ENCODE results near the gene NR5A2.

Gene NR5A2

DNA sequence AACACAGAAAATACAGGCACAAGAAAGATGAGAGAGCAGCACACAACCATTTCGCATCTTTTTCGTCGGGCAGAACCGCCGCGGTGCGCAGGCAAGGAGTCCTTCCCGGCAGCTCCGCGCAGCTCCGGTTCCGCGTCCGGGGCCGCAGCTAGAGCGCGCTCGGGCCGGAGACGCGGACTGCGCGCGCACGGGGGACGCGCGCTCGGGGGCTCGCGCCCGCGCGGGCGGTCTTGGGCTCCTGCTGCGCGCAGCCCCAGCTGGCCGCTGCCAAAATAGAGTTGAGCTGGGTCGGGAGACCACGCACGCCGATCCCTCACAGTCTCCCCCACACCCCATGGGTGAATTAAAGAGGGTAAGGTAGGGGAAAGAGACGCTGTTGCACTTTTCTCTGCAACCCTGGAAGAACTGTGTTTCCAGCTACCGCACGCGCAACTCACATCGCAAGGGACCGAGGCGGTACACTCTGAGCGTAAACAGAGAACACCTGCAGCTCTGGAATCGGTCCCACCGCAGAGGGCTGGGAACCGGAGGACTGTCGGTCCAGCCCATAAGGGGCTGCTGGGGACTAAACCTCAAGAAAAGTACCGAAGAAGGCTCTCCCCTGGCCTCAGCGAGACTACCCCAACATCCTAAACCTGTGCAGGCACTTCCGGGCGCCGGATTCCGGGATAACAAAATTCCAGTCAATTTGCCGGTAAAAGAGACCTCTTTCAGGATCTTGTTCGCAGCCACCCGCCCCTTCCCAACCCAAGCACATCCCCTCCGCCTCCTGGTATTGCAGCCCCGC lies 1.7 kb downstream of the NR5A2 start:
- H3K36me3 Mint-ChIP-seq (ENCODE audit: low read depth) = no peaks in the 10 kb centered on the region
- no peak overlapping the region for H3K27ac Mint-ChIP-seq
- peaks cover 49% of the 10 kb centered on the region for H3K27me3 Mint-ChIP-seq (ENCODE audit: low read depth)
- no peaks in the 10 kb centered on the region for H3K9me3 Mint-ChIP-seq
- no peak for DNase-seq (ENCODE audit: low spot score)
- H3K4me3 Mint-ChIP-seq = peak overlapping the region; percentile 58
- peaks cover 3% of the 10 kb centered on the region for H3K4me1 Mint-ChIP-seq (ENCODE audit: low read depth)

DNA sequence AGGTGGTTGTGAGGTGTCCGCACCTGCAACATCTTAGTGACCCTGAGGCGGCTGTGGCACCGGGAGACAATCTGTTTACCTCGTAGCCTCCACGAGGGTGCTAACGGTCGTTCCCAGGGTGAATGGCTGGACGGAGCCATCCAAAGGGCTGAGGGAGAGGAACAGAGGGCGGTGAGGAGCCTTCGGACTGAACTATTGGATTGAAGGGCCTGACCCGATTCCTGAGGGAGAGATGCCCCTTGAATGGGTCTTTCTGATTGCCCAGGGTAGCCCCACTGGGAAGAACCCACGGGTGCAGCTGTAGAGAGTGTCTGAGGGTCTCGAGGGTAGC lies 2.3 kb downstream of the NR5A2 start:
- Mint-ChIP-seq H3K36me3 (ENCODE audit: low read depth) (no peaks in the 10 kb centered on the region), H3K9me3 (no peaks in the 10 kb centered on the region), H3K27ac (no peak overlapping the region), H3K27me3 (ENCODE audit: low read depth) (peaks cover 49% of the 10 kb centered on the region), H3K4me3 (no peak overlapping the region), H3K4me1 (ENCODE audit: low read depth) (peaks cover 3% of the 10 kb centered on the region)
- no peak for DNase-seq (ENCODE audit: low spot score)

DNA sequence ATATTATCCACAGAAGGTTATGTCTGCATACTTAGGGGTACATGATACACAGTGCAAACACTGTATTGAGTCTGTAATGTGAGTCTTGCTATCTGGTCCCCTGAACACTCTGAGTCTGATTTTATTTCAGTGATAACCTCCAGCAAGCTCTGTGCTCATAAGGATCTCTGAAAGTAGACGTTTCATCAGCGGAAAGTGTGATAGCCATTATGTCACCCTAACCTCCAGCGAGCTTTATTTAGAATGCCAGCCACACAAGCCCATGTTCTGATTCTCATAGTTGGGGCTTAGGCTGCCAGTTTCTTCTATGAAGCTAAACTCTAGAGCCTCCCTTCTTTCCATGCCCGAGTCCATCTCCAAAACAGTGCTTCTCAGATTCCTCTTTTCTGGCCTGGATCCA lies 3.3 kb downstream of the NR5A2 start:
- Mint-ChIP-seq H3K27ac (no peak overlapping the region), H3K9me3 (no peaks in the 10 kb centered on the region), H3K4me1 (ENCODE audit: low read depth) (peaks cover 5% of the 10 kb centered on the region), H3K27me3 (ENCODE audit: low read depth) (peaks cover 43% of the 10 kb centered on the region), H3K36me3 (ENCODE audit: low read depth) (no peaks in the 10 kb centered on the region), H3K4me3 (no peak overlapping the region)
- no peak for DNase-seq (ENCODE audit: low spot score)

DNA sequence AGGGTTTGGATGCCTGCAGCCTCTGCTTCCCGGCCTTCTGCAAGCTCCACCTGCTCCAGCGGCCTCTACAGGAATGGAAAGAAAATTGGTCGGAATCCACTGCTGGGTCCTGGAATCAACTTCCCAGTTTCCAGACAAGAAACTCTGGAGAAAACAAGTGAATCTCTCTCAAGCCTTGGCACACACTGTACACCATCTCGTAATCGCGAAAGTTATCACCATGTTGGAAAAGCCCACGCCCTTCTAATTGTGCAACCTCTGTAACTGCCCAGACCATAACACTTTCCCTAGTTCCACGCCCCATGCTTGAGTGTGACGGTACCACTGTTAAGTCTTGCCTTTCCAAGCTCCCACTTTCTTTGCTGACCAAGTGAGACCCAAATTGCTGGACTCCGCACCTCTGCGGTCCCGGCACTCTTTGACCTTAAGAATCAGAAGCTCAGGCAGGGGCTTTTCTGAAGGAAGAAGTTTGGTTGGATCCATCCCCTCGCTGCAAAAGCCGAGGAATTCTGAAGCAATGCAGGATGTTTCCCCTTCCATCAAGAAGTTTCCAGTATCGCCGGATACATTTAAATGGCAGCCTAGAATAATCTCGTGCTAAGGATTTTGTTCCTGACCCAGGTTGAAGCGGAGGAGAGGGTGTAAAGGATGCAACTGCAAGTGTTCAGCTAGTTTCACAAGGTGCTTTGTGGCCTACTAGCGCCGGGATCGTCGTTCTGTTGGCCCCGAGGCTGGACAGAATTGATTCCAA lies 6.2 kb downstream of the NR5A2 start:
- no peak overlapping the region for H3K27ac Mint-ChIP-seq
- no peaks in the 10 kb centered on the region for H3K36me3 Mint-ChIP-seq (ENCODE audit: low read depth)
- H3K9me3 Mint-ChIP-seq = no peaks in the 10 kb centered on the region
- H3K27me3 Mint-ChIP-seq (ENCODE audit: low read depth) = peaks cover 24% of the 10 kb centered on the region
- no peak overlapping the region for H3K4me3 Mint-ChIP-seq
- no peak for DNase-seq (ENCODE audit: low spot score)
- peaks cover 5% of the 10 kb centered on the region for H3K4me1 Mint-ChIP-seq (ENCODE audit: low read depth)

DNA sequence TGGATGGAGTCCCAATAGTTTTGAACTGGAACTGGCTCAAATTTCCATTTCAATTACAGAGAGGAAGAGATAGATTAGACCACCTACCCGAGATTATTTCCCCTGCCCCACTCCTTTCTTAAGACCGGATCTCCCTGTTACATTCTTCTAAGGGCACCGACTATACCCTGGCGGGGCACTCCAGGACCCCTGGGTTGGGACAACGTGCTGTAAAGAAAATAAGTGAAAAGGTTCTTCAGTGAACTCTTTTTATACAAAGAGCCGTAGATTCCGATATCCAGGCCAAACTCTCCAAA lies 6.7 kb downstream of the NR5A2 start:
- no peak for DNase-seq (ENCODE audit: low spot score)
- H3K36me3 Mint-ChIP-seq (ENCODE audit: low read depth) = no peaks in the 10 kb centered on the region
- peaks cover 21% of the 10 kb centered on the region for H3K27me3 Mint-ChIP-seq (ENCODE audit: low read depth)
- H3K4me3 Mint-ChIP-seq = no peak overlapping the region
- H3K9me3 Mint-ChIP-seq = no peaks in the 10 kb centered on the region
- peaks cover 3% of the 10 kb centered on the region for H3K4me1 Mint-ChIP-seq (ENCODE audit: low read depth)
- no peak overlapping the region for H3K27ac Mint-ChIP-seq

DNA sequence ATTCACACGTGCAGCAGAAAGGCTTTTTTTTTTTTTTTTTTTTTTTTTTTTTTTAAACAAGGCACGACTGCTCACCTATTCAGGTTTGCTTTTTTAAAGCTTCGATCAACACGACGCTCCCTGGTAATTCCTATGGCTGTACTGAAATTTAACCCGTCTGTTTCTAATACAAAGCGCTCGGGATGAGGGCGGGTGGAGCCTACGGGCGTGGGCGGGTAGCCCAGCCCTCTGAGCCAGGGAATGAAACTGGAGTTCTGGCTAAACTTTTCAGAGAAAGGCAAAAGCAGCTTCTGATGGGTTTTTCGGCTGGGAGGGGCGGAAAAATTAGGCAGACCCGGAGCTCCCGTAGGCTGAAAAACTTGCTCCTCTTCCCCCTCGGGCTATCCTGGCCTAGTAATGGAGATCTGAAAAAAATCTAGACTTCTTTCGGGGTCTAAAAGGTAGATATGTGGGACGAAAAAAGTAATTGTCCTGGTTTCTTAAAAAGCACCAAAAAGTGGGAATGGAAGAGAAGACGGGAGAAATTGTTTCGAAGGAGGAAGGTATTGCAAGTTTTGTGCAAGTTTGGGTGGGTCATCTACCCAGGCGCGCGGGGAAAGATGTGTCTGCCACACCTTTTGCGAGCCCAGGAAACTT lies 7.4 kb downstream of the NR5A2 start:
- no peak overlapping the region for H3K27ac Mint-ChIP-seq
- H3K36me3 Mint-ChIP-seq (ENCODE audit: low read depth) = no peaks in the 10 kb centered on the region
- DNase-seq (ENCODE audit: low spot score) = no peak
- H3K4me1 Mint-ChIP-seq (ENCODE audit: low read depth) = peaks cover 3% of the 10 kb centered on the region
- peaks cover 17% of the 10 kb centered on the region for H3K27me3 Mint-ChIP-seq (ENCODE audit: low read depth)
- H3K9me3 Mint-ChIP-seq = no peaks in the 10 kb centered on the region
- no peak overlapping the region for H3K4me3 Mint-ChIP-seq

DNA sequence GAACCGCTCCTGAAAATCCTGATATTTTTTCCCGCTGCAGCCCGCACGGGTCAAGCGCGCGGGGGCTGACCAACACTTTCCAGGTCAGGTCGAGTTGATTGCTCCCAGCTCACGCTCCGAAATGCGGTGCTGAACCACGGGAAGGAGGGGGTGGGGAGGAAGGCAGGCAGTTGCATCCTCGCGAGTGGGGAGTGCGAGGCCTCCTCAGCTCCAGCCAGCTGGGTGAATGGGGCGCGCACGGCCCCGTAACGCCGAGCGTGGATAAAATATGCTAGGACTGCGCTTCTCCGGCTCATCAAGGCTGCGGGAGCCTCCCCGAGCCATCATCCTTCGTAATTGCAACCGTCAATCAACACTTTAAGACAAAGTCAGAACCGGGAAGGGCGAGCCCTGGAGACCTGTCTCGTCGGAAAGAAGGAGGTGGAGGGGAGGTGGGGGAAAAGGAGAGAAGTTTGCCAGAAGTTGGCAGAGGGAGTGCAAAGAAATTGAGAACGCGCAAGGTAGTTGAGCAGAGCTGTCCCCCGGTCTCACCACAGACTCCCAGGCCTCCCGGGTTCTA lies 8.0 kb downstream of the NR5A2 start:
- no peak for DNase-seq (ENCODE audit: low spot score)
- Mint-ChIP-seq H3K9me3 (no peaks in the 10 kb centered on the region), H3K27me3 (ENCODE audit: low read depth) (peaks cover 17% of the 10 kb centered on the region), H3K4me1 (ENCODE audit: low read depth) (peaks cover 3% of the 10 kb centered on the region), H3K36me3 (ENCODE audit: low read depth) (no peaks in the 10 kb centered on the region), H3K4me3 (no peak overlapping the region), H3K27ac (no peak overlapping the region)

DNA sequence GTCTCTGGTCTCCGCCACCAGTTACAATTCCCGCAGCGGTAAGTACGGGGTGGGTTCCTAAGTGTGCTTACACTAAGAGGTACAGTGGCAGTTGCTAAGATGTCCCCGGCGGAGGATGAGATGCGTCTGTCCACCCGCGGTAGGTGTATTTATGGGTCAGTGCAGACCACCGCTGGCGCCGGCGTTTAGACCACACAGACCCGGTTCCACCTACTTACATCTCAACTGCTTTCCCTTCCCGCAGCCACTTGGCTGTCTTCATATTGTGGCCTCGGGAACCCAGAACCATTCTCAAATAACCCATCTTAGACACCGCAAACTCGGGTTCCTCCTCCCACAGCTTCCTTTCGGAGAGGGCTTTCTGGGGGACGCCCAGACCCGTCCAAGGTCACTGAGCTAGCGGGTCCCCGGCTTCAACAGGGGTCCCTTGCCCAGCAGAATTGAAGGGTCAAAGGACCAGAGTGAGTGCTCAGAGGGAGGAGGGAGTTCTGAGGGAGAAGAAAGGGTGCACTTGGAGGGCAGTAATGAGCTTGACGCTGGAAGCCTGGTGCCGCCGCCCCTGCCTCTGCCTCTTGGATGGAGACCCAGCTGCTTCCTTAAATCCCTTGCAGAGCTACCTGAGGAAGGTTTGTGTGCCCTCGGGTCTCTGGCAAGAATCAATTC lies 8.6 kb downstream of the NR5A2 start:
- H3K27me3 Mint-ChIP-seq (ENCODE audit: low read depth) = peaks cover 17% of the 10 kb centered on the region
- no peak overlapping the region for H3K27ac Mint-ChIP-seq
- peaks cover 3% of the 10 kb centered on the region for H3K4me1 Mint-ChIP-seq (ENCODE audit: low read depth)
- DNase-seq (ENCODE audit: low spot score) = no peak
- no peaks in the 10 kb centered on the region for H3K9me3 Mint-ChIP-seq
- no peaks in the 10 kb centered on the region for H3K36me3 Mint-ChIP-seq (ENCODE audit: low read depth)
- no peak overlapping the region for H3K4me3 Mint-ChIP-seq

DNA sequence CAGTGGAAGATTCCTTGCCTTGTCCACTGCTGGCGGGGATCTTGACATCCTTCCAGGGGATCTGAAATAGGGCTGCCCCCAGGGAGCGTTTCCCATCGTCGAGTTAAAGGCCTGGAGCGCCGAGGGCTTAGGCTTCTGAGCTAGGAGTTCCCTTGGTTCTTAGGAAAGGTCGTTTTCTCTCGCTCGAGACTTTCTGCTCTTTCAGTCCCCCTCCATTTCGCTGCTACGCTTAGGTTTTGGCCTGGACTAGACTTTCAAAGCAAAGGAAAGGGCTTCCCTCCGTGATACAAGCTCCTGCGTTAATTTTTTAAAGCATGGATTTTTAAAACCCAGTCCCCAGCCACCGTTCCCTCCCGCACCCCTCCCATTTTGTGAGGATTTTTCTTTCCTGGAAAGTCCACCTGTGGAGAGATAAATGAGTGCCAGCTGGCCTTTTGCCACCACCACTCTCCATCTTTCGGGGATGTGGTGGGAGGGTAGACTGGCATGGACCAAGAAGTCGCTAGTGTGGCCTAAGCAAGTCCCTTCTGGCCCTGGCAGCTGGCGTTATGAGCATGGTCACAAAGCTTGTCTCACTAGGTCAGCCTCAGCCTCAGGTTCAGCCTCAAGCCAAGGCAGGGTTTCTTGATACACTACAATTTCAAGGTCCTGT lies 9.2 kb downstream of the NR5A2 start:
- no peaks in the 10 kb centered on the region for H3K9me3 Mint-ChIP-seq
- H3K27ac Mint-ChIP-seq = no peak overlapping the region
- H3K4me3 Mint-ChIP-seq = no peak overlapping the region
- no peak for DNase-seq (ENCODE audit: low spot score)
- peaks cover 3% of the 10 kb centered on the region for H3K4me1 Mint-ChIP-seq (ENCODE audit: low read depth)
- H3K36me3 Mint-ChIP-seq (ENCODE audit: low read depth) = no peaks in the 10 kb centered on the region
- peaks cover 21% of the 10 kb centered on the region for H3K27me3 Mint-ChIP-seq (ENCODE audit: low read depth)

DNA sequence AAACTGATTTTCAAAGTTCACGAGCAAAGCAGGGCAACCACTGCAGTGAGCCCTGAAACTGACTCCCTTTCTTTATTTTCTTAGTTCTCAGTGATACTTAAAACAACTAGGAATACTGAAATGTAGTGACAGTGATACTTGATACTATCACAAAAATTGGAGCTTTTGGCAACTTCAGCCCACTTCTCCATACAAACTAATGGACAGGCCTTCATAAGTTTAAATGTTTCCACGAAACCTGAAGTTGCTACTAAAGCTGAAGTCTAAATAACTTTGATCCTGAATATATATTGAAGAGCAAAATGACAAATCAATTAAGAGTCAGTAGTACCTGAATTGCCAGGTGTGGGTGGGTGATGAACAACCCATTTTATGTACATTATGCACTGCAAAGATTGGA lies 10.0 kb downstream of the NR5A2 start:
- no peak overlapping the region for H3K4me3 Mint-ChIP-seq
- no peaks in the 10 kb centered on the region for H3K36me3 Mint-ChIP-seq (ENCODE audit: low read depth)
- peaks cover 3% of the 10 kb centered on the region for H3K4me1 Mint-ChIP-seq (ENCODE audit: low read depth)
- H3K27ac Mint-ChIP-seq = no peak overlapping the region
- H3K27me3 Mint-ChIP-seq (ENCODE audit: low read depth) = peaks cover 28% of the 10 kb centered on the region
- no peak for DNase-seq (ENCODE audit: low spot score)
- no peaks in the 10 kb centered on the region for H3K9me3 Mint-ChIP-seq

DNA sequence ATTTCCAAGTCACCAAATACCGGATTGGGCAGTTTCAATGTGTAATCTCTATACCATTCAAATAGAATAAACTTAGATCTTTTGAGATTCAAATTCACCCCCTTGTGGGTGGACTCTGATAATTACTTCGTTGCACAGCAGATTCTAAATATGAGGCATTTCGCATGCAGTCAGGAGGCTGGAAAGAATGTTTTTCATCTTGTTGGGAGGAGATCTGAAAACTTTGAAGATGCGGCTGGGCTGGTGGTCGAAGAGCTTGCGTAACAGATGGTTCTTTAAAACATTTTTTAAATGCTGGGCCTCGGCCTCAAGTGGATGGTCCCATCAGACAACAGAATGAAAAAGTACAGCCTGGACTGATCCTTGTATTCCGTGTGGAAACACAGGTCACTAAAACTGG lies 10.4 kb downstream of the NR5A2 start:
- peaks cover 2% of the 10 kb centered on the region for H3K36me3 Mint-ChIP-seq (ENCODE audit: low read depth)
- no peaks in the 10 kb centered on the region for H3K9me3 Mint-ChIP-seq
- DNase-seq (ENCODE audit: low spot score) = no peak
- peaks cover 31% of the 10 kb centered on the region for H3K27me3 Mint-ChIP-seq (ENCODE audit: low read depth)
- no peak overlapping the region for H3K27ac Mint-ChIP-seq
- H3K4me3 Mint-ChIP-seq = no peak overlapping the region
- H3K4me1 Mint-ChIP-seq (ENCODE audit: low read depth) = peaks cover 6% of the 10 kb centered on the region

DNA sequence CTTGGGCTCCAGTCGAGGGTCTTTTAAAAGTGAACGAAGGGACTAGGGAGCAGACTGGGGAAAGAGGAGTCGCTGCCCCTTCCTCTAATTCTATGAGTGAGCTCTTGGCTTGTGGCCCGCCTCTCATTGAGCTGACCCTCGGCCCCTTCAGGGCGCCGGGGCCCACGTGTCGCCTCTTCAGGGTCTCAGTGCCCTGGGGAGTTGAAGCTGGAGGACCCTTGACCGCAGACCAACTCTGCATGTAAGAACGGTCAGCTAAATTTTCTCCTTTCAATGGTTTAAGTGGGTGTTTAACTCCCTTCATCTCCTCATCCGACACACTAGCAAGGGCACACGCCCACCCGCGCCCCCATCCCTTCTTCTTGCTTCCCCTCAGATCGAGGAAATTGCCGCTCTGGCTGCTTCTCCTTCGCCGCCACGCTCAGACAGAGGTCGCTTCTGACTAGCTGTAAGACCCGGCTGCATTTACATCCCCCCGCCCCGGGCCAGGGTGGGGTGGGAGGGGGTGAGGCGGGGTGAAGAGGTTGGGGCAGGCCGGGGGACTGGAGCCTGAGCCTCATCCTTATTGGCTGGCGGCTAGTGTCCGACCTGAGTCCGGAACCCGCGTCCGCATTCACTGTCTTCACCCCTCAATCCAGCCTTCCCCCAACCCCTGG lies 10.9 kb downstream of the NR5A2 start:
- H3K9me3 Mint-ChIP-seq = no peaks in the 10 kb centered on the region
- H3K4me1 Mint-ChIP-seq (ENCODE audit: low read depth) = peaks cover 9% of the 10 kb centered on the region
- H3K27me3 Mint-ChIP-seq (ENCODE audit: low read depth) = peaks cover 37% of the 10 kb centered on the region
- no peak for DNase-seq (ENCODE audit: low spot score)
- H3K27ac Mint-ChIP-seq = no peak overlapping the region
- peaks cover 2% of the 10 kb centered on the region for H3K36me3 Mint-ChIP-seq (ENCODE audit: low read depth)
- H3K4me3 Mint-ChIP-seq = no peak overlapping the region
